NB4 (cell line): Measurements from ENCODE around the gene PCBP4.
"Not testable (repeated sequence)": the region's sequence is repeated elsewhere in the genome, so short reads cannot be mapped to it uniquely, and the experiment has no call there.

ENCODE experiments used
- DNase-seq: peaks from one replicate; pipeline ENCODE4 v3.0.0; 2010; ENCODE audit warnings: low read depth
- H3K4me3 ChIP-seq: one replicate; pipeline ENCODE4 v1.5.1; 2011; ENCODE audit warnings: mild to moderate bottlenecking, low read depth, low read length, moderate library complexity
- CTCF ChIP-seq: IDR thresholded peaks from one replicate; pipeline ENCODE4 v1.5.1; 2012; ENCODE audit warnings: low read depth, low read length
- MAX ChIP-seq: IDR thresholded peaks from 2 replicates; pipeline ENCODE4 v1.6.1; 2011; ENCODE audit warnings: low read depth, low read length
- MYC ChIP-seq: IDR thresholded peaks from 2 replicates; pipeline ENCODE4 v1.6.1; 2011; ENCODE audit warnings: low read depth, low read length
- POLR2A ChIP-seq: IDR thresholded peaks from 2 replicates; pipeline ENCODE4 v1.6.1; 2011; ENCODE audit warnings: mild to moderate bottlenecking; ENCODE audit not compliant: insufficient read length; ENCODE audit errors: extremely low read depth

Gene PCBP4

DNA sequence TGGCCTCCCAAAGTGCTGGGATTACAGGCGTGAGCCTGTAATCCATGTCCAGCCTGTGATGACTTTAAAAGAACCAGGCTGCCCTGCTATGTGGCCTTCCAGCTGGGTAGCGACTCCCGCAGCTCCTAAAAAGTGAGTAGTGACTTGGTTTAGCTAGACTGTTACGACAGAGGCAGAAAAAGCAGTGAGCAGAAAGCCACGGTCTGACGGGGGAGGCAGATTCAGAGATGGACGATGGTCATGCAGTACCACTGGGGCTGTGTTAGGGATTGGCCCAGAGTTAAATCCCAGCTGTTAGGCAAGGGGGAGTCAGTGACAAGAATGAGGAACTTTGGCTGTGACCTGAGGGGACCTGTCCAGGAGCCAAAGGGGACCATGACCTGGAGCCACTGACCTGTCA, 31.5 kb upstream of the PCBP4 start:
- H3K4me3 ChIP-seq, result no peak overlapping the region
- DNase-seq, result peak; percentile 49
- TF ChIP-seq MAX, result no peak
- no peak for TF ChIP-seq POLR2A
- no peak for TF ChIP-seq CTCF
- no peak for TF ChIP-seq MYC

DNA sequence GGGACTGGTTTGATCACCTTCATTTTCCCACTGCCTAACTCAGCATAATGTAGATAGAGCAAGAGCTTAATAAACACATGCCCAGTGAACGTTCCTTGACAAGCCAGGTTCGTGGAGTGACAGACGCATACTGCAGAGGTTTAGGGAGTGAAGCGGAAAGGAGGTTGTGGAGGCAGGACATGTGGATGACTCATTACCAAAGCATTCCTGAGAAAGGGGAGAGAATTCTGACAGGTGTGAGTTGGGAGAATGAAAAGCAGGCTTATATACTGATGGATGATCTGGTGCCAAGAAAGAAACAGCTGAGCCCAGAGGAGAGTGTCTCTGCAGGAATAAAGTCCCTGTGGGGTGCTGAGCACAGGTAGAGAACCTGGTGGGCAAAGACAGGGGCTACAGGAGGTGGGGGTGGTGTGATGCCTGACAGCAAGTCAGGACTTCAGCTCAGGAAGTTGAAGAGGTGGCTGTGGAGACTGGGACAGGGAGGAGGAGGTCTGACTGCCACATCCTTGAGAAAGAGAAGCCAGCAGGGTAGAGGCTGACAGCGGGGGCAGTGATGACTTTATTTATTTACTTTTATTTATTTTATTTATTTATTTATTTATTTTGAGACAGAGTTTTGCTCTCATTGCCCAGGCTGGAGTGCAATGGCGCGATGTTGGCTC, 30.8 kb upstream of the PCBP4 start:
- no peak for TF ChIP-seq CTCF
- no peak for DNase-seq

DNA sequence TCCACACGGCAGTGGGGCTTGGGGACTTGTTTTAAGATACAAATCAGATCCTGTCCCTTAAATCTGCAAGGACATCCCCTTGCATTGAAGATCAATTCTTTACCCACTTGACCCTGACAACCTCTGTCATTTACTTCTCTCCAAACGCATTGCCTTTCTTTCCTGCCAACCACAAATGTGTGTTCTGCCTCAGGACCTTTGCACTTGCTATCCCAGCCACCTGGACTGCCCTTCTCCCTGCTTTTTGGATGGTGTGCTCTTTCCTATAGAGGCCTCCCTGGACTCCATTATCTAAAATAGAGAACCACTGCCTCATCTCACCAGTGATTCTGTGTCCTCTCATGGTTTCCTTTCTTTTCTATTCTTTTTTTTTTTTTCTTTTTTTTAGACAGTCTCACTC, 29.9 kb upstream of the PCBP4 start:
- DNase-seq, result no peak
- no peak overlapping the region for H3K4me3 ChIP-seq
- TF ChIP-seq MAX (no peak), CTCF (no peak), MYC (no peak), POLR2A (no peak)

More for the DNA sequence above, 30.8 kb upstream of the PCBP4 start:
- H3K4me3 ChIP-seq, result no peak overlapping the region

GRCh38 chr3:51995346-51996163, 28.3 kb upstream of the PCBP4 start, which contains the start of gene RPL29:
RPL29 (minus strand) TSS chr3:51995895; CDS start chr3:51995461, 434 bp downstream.
- TF ChIP-seq MAX, result peak; percentile 82
- TF ChIP-seq MYC, result peak; percentile 96
- peak; percentile 95 for TF ChIP-seq POLR2A
- TF ChIP-seq CTCF, result no peak
- H3K4me3 ChIP-seq, result peak within 1 kb of the TSS; percentile 98
- DNase-seq, result peak; percentile 96

DNA sequence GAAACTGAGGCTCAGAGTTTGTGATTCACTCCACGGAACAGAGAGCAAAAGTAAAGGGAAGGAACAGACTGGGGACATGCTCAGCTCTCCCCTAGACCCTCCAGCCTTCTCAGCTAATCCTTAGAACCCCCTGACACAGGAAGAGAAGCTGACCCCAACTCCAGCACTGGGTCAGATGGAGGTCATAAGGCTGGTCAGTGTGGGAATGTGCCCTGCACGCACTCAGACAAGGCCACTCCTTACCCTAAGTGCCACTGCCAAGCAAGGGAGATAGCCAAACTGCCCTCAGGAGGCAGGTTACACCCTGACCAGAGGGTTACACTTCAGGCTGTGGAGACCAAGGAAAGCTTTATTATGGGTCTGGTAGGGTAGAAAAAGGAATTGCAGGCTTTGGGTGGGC, 27.3 kb upstream of the PCBP4 start:
- TF ChIP-seq MAX, result no peak
- TF ChIP-seq CTCF, result no peak
- no peak for TF ChIP-seq POLR2A
- TF ChIP-seq MYC, result no peak
- peak overlapping the region; percentile 98 for H3K4me3 ChIP-seq
- DNase-seq, result no peak

DNA sequence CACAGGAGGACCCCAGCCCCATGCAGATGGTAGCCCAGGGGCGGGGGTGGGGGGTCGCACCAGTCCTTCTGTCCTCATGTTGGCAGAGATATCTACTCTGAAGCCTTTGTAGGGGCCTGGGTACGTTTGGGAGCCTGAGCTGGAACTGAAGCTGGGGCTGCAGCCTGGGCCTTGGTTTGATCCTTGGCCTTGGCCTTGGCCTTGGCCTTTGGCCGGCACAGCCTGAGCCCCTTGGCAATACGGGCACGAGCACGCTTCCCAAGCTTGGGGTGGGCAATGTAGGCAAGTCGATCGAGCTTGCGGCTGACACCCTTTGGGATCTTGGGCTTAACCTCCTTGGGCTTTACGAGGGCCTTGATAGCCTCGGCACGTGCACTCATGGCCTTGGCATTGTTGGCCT, 26.4 kb upstream of the PCBP4 start:
- DNase-seq, result not testable (repeated sequence)
- H3K4me3 ChIP-seq, result peak overlapping the region; percentile 98
